ELF-1 (cell line): ENCODE data around the gene NCK2.
A peak's percentile ranks its signal among the peaks of the same experiment; 100 is the strongest.

ENCODE experiments used
- DNase-seq: peaks from one replicate; pipeline ENCODE4 v3.0.0-alpha.2; 2016; ENCODE audit warnings: low read depth, low spot score

NCK2 gene

GRCh38 chr2:105872830-105873229, 128.1 kb downstream of the NCK2 start:
- no peak for DNase-seq

- DNase-seq = no peak
Measured at GRCh38 chr2:105873281-105873680, 128.6 kb downstream of the NCK2 start.

GRCh38 chr2:105873721-105874120, 129.0 kb downstream of the NCK2 start:
- no peak for DNase-seq

GRCh38 chr2:105874466-105874865, 129.8 kb downstream of the NCK2 start:
- no peak for DNase-seq

- no peak for DNase-seq
Measured at GRCh38 chr2:105875241-105875640, 130.5 kb downstream of the NCK2 start.

GRCh38 chr2:105876191-105876590, 131.5 kb downstream of the NCK2 start:
- DNase-seq = no peak

- no peak for DNase-seq
Measured at GRCh38 chr2:105877945-105878344, 133.2 kb downstream of the NCK2 start.

- no peak for DNase-seq
Measured at GRCh38 chr2:105879106-105879802, 134.5 kb downstream of the NCK2 start.

- DNase-seq = no peak
Measured at GRCh38 chr2:105879803-105880300, 135.1 kb downstream of the NCK2 start.

- no peak for DNase-seq
Measured at GRCh38 chr2:105880637-105881036, 135.9 kb downstream of the NCK2 start.

- DNase-seq = no peak
Measured at GRCh38 chr2:105881286-105882136, 136.8 kb downstream of the NCK2 start.

- DNase-seq = no peak
Measured at GRCh38 chr2:105882341-105882740, 137.6 kb downstream of the NCK2 start.

- DNase-seq = no peak
Measured at GRCh38 chr2:105882920-105883435, 138.3 kb downstream of the NCK2 start.

GRCh38 chr2:105883911-105884694, 139.4 kb downstream of the NCK2 start:
- DNase-seq = no peak

GRCh38 chr2:105885456-105885855, 140.7 kb downstream of the NCK2 start:
- no peak for DNase-seq

GRCh38 chr2:105886029-105886454, 141.3 kb downstream of the NCK2 start:
- no peak for DNase-seq

- no peak for DNase-seq
Measured at GRCh38 chr2:105886687-105887086, 142.0 kb downstream of the NCK2 start.

GRCh38 chr2:105887256-105887655, 142.5 kb downstream of the NCK2 start:
- DNase-seq = no peak

- DNase-seq = peak; percentile 27
Measured at GRCh38 chr2:105888625-105889024, 143.9 kb downstream of the NCK2 start.

- no peak for DNase-seq
Measured at GRCh38 chr2:105889046-105889445, 144.3 kb downstream of the NCK2 start.

GRCh38 chr2:105890111-105890510, 145.4 kb downstream of the NCK2 start:
- DNase-seq = no peak

- DNase-seq = no peak
Measured at GRCh38 chr2:105890856-105891255, 146.1 kb downstream of the NCK2 start.
